GM18951 (cell line): ENCODE measurements around the gene DQX1.

Source experiments
- POLR2A ChIP-seq: IDR thresholded peaks from 4 replicates; pipeline ENCODE4 v1.6.1; 2011; ENCODE audit warnings: mild to moderate bottlenecking; ENCODE audit not compliant: insufficient read length, insufficient read depth; ENCODE audit errors: extremely low read depth
- in situ Hi-C: fragments of 300-500 bp; cut with MboI; formaldehyde crosslinking; loops from one replicate; pipeline ENCODE4 v1.12.0; 2022; ENCODE audit warnings: low sequenced_read_pairs, mixed read lengths, inconsistent platforms; ENCODE audit not compliant: unreplicated experiment

Gene DQX1

DNA sequence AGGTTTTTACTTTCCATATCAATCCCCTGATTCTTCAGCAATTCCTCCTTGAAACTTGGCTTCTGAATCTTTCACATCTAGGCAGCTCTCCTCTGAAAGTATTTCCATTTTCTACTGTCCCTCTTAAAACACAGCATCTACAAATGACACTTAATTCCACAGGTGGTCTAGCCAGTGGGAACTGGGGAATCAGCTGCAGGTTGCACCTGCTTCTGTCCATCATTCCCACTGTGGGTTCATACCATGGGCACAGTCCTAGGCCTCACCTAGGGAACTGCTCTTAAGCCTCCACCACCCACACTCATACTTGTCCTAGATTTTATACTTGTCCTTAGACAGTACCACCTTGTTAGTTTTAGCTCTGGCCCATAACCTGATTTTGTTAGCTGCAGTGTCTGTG is 25.5 kb upstream of the DQX1 start:
- no peak for TF ChIP-seq POLR2A
- in situ Hi-C loops: no loop called here

DNA sequence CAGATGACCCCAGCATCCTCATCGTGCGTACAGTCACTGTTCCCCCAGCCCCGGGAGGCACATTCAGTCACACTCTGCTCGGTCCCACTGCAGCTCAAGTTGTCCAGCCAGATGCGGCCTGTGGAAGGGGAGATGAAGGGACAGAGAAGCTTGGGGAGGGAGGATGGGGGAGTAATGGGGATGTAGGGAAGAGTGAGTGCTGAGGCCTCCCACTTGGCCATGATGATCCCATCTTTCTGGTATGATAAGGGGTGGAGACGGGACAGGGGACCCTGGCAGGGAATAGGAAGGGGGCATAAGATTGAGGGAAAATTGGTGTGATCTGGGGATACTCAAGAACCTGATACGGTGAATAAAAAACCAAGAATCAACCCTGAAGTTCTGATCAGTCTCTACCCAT is 24.2 kb upstream of the DQX1 start:
- in situ Hi-C loops: no loop called here
- TF ChIP-seq POLR2A: no peak

DNA sequence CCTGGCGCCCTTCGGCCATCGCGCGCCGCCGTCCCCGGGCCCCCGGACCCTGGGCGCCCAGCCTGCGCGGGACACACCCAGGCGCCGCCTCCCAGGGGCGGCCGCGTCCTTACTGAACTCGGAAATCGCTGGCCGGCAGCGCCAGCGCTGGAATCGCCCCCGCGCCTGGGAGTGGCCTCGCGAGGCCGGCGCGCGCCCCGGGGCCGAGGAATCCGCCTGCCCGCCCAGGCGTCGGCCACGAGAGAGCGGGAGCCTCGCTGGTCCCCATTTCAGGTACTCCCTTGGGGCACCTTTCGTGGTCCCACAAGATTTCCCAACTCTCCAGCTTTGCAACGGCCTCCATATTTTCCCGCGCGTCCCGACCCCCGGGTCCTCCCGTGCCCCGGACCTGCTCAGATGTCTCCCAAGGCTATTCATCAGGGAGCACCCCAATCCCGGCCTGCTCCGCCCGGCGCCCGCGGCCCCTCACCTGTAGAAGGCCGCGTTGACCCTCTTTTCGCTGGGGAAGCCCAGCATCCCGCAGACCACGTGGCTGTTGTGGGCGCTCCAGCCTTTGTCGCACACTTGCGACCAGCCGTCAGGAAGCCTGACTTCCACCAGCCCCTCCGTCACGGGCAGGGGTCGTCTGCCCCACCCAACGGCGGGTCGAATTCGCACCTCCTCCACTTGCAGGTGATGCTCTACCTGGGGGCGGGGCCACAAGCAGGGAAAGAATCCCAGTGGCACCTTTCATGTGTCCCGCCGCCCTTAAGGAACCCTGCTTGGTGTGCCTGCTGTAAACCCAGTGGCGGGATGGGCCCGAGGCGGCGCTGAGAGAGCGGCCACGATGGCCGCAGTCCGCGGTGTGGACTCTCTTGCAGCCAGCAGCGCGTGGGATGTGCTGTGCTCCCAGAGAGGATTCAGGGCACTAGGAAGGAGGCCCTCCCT is 23.1 kb upstream of the DQX1 start:
- TF ChIP-seq POLR2A: peak; percentile 53
- in situ Hi-C loops: no loop called here

DNA sequence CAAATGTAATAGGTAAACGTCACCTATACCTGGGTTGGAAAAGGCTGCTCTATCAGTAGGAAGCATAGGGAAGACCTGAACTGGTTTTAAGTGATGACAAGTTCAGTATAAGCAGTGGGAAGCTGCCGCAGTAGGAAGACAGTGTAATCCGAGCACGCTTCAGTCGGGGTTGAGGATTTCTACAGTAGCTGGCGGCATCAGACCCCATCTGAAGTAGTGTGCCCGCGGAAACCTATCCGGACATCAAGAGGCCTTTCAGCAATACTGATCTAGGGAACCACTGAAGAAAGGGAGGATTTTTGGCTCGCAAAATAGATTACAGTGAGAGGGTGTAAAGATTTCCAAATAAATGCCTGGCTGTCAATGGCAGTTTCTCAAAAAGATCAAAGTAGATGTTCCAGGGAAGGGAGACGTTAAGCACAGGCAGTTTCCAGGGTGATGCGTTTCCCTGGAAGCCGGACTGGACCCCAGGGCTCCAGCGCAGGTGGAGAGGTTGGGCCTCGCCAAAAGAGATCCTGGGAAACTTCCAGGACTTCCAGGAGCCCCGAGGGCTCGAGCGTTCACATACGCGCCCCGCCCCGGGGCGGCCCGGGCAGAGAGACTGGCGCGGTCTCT is 22.4 kb upstream of the DQX1 start:
- in situ Hi-C loops: no loop called here

DNA sequence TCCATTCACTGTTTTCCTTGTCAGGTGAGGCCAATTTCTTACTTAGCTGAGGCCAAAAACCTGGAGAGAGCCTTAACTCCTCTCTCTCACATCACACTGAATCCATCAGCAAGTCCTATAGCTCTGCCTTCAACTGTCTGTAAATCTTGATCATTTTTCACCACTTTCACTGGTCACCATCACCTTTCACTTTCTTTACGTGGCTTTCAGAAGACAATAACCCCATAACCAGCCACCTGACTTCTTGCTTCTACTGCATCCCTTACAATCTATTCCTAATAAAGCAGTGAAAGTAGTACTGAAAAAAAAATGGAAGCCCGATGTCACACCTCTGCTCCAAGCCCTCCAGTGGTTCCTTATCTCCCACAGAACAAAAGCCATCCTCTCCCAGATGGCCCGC is 20.0 kb upstream of the DQX1 start:
- no peak for TF ChIP-seq POLR2A
- in situ Hi-C loops: no loop called here

More for the DNA sequence above, 22.4 kb upstream of the DQX1 start:
- TF ChIP-seq POLR2A: no peak

DNA sequence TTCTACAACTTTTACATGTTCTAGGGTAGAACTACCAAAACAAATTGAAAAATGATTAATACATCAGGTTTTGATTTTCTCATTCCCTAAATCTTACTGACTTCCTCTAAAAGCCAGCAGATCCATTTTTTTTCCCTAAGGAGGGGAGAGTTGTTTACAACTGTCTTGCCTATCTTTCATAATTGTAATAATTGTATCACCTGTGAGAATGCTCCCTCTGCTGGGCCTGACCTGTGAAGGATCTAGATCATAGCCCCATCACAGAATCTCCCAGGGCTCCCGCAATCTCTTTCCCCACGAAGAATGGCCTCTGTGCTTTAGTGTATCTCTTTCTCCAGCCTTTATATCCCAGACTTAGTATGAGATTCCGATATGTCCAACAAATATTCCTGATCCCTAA is 18.6 kb upstream of the DQX1 start:
- in situ Hi-C loops: no loop called here
- TF ChIP-seq POLR2A: no peak

DNA sequence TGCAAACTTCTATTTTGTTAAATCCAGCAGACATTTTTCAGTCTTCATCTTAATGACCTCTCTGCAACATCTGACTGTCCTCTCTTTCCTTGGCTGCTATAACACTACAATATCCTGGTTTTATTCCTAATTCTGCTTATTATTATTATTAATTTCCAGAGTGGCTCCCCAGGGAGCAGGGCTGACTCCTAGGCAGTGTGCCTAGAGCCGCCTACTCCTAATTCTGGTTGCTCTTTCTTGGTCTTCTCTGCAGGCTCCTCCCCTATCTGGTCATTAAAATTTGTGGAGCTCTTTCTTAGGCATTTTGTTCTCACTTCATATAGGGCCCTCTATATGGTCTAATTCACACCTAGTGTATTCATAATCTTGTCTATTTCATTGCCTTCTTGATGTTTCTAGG is 16.9 kb upstream of the DQX1 start:
- TF ChIP-seq POLR2A: no peak
- in situ Hi-C loops: no loop called here

DNA sequence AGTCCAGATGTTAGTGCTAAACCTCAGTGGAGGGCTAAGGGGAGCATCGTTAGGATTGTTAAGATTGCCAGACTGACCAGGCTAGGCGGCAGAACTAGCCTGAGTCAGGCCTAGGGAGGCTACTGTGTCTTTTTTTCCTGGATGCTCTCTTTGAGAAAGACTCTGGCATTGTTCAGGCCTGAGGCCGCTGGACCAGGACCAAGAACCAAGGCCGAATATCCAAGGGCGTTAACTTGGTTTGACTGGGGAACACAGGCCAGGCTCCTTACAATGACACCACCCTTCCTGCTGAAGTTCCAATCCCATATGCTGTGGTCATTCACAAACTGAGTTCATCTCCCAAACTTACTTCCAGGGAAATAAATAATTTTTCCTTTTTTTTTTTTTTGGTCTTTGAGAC is 14.3 kb upstream of the DQX1 start:
- in situ Hi-C loops: no loop called here
- no peak for TF ChIP-seq POLR2A

DNA sequence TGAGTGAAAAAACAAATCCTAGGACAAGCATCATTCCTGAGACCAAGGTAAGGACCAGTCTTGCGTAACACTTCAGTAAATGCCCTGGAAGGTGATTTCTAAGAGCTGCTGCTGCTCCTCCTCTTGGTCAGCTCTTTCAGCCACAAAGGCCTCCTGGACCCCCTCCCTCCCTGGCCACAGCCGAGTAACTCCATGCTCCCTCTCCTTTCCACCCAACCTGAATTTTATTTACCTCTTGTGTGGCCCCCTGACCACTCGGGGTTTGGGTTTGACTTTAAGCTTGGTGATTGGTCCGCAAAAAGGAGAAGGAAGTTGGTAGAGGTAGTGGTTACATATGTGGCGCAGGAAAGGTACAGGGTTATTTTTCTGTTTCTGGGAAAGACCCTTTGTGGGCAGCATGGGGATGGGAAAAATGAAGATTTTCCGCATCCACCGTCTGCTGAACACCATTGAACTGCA is 12.9 kb upstream of the DQX1 start:
- no peak for TF ChIP-seq POLR2A
- in situ Hi-C loops: no loop called here

DNA sequence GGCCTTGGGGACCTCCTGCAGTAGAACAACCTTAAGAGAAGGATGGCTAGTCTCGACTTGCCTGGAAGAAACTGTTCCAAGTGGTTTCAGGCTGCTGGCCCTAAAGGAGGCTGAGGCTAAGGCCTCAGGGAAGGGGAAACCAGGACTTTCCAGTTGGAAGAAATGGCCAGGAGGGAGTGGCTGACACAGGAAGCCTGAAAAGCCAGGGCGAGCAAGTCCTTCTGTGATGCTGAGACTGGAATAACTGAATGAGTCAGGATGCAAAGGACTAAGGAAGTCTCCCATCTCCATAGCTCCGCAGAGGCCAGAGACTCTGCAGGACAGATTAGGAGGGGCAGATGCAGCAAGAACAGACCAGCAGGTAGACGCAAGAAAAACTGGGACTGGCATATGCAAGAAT is 11.1 kb upstream of the DQX1 start:
- no peak for TF ChIP-seq POLR2A
- in situ Hi-C loops: no loop called here

DNA sequence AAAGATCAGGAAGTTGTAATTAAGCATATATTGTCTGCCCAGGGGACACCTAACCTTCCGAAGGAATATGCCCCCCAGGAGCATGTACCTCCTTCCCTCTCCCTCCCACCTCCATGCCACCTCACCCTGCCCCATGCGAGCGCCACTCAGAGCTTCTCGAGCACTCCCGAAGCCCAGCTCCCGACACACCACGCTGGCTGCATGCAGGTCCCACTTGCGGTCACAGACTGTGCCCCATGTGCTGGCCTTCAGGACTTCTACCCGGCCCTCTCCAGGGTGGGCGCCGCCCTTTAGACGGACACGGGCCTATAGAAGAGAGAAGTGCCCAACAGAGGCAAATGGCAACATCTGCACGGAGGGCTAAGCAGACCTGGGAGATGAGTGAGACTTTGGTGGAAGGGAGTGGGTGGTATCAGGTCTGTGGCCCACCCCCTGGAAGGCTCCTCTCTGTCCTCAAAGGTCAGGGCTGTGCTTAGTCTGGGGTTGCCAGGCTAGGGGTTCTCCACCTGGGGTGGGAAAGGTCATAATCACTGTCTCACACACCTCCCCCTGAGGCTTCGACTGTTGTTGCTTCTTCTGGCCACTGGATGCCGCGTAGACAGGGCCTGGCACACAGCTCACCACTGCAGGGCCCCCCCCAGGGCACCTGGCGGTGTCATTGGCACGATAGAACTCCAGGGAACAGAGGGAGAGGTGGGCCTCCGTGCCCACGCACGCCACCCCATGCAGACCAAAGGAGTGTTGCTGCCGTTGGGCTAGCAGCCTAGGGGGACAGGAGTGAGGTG is 10.3 kb upstream of the DQX1 start:
- no peak for TF ChIP-seq POLR2A
- in situ Hi-C loops: no loop called here

DNA sequence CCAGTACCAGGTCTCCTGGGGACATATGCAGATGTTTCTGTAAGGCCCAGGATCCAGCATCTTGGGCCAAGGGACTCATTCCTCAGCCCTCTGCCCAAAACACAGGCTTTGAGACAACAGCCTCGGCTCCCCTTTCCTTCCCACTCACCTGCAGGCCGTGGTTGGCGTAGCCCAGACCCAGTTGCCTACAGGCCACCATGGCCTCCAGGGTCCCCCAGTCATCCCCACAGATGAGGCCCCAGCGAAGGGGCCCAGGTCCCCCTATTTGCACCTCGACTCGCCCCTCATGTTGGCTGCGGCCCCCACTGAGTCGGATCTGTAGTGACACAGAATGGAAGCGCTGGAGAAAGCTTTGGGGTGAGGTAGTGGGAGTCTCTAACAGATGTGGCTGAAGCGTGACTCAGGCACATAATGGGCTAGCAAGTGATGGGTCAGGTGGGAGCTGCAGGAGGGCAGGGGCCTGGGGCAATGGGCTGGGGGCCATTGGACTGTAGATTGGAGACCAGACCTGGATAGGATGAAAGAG is 9.5 kb upstream of the DQX1 start:
- TF ChIP-seq POLR2A: no peak
- in situ Hi-C loops: no loop called here

DNA sequence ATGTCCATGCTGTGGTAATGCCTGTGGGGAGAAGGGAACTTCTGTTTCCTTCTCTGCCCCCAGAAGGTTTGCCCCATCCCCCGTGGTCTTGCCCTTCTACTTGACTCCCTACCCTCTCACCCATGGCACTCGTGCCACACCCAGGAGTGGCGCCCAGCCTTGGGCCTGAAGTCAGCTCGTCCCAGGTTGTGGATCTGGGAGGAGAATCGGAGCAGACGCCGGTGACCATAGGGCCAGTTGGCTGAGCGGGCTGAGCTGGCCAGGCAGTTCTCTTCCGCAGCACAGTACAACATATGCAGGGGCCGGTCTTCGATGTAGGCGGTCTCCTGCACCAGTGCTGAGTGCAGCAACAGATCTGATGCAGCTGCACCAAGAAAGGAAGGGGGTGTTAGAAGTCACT is 8.4 kb upstream of the DQX1 start:
- in situ Hi-C loops: no loop called here
- no peak for TF ChIP-seq POLR2A
